Tibial nerve (tissue), 3 donors: ENCODE data around the gene DLGAP1.

Experiments used
- CTCF ChIP-seq, 5 experiments: fragments of 200-600 bp in 3 of 5; fragments of 450-650 bp in 2 of 5; sonication (generic) in 3 of 5; IDR thresholded peaks; one replicate each; pipeline ENCODE4 v1.5.1; 2016 to 2019; ENCODE audit warnings: antibody characterized with exemption in 5 of 5, mild to moderate bottlenecking in 3 of 5, moderate library complexity in 2 of 5
- POLR2A ChIP-seq, 2 donors: fragments of 450-650 bp; IDR thresholded peaks; one replicate each; pipeline ENCODE4 v1.6.1; 2017; ENCODE audit warnings: antibody characterized with exemption in 2 of 2, mild to moderate bottlenecking in 2 of 2, moderate library complexity in 2 of 2

- TF ChIP-seq CTCF (IDR thresholded peaks at IDR 0.05) (no peak), POLR2A (IDR thresholded peaks at IDR 0.05) (no peak)
Observed at GRCh38 chr18:3491981-3492555, 963.0 kb downstream of the DLGAP1 start.
